ENCODE results near the gene ABHD17C.

The ABHD17C gene

GRCh38 chr15:80787316-80787715 lies 92.2 kb downstream of the ABHD17C start:
- no peak for DNase-seq (ENCODE audit: low read depth)

GRCh38 chr15:80788536-80788935 lies 93.4 kb downstream of the ABHD17C start:
- no peak for DNase-seq (ENCODE audit: low read depth)

GRCh38 chr15:80789296-80789695 lies 94.2 kb downstream of the ABHD17C start:
- DNase-seq (ENCODE audit: low read depth) = no peak

- no peak for DNase-seq (ENCODE audit: low read depth)
These were observed 94.7 kb downstream of the ABHD17C start for GRCh38 chr15:80789796-80790195.

GRCh38 chr15:80790236-80790635 lies 95.1 kb downstream of the ABHD17C start:
- no peak for DNase-seq (ENCODE audit: low read depth)

- no peak for DNase-seq (ENCODE audit: low read depth)
These were observed 95.9 kb downstream of the ABHD17C start for GRCh38 chr15:80791004-80791403.

GRCh38 chr15:80796407-80796806 lies 101.3 kb downstream of the ABHD17C start:
- no peak for DNase-seq (ENCODE audit: low read depth)

- no peak for DNase-seq (ENCODE audit: low read depth)
These were observed 103.8 kb downstream of the ABHD17C start for GRCh38 chr15:80798911-80799310.

- no peak for DNase-seq (ENCODE audit: low read depth)
These were observed 105.0 kb downstream of the ABHD17C start for GRCh38 chr15:80800067-80800466.

- no peak for DNase-seq (ENCODE audit: low read depth)
These were observed 107.0 kb downstream of the ABHD17C start for GRCh38 chr15:80801891-80802680.

GRCh38 chr15:80803580-80804525 lies 108.7 kb downstream of the ABHD17C start:
- DNase-seq (ENCODE audit: low read depth) = no peak

- no peak for DNase-seq (ENCODE audit: low read depth)
These were observed 109.9 kb downstream of the ABHD17C start for GRCh38 chr15:80804970-80805495.
